MCF 10A (cell line): Measurements from ENCODE around the gene ST8SIA1. TPM values are rescaled to one million over a fixed set of nuclear protein-coding genes. Genes with fewer than 3 reads are reported as not detected.

Experiments used
- BruUV-seq: library from RNA; stranded (reverse); fragments of 400-500 nt; replicated peaks from 2 replicates; lab custom pipeline; 2021; lab: Mats Ljungman, UMichigan
- CTCF ChIA-PET: fragments of 300-600 bp; sonication (Branson Sonifier 250); formaldehyde crosslinking; extraction: SDS; loops from one replicate; lab custom pipeline; 2021; ENCODE audit warnings: antibody characterized with exemption, inconsistent platforms; lab: Yijun Ruan, JAX
- POLR2A ChIA-PET: fragments of 300-600, 350-650 bp; sonication (Branson Sonifier 250); formaldehyde crosslinking; extraction: SDS; loops from one replicate; lab custom pipeline; 2020; ENCODE audit warnings: antibody characterized with exemption, inconsistent platforms; lab: Yijun Ruan, JAX
- DNase-seq: peaks from one replicate; pipeline ENCODE4 v3.0.0-alpha.2; 2018; ENCODE audit not compliant: unreplicated experiment
- H3K27ac Mint-ChIP-seq: one replicate; pipeline ENCODE4 v1.8.0; 2022; ENCODE audit warnings: mild to moderate bottlenecking, low read depth, mixed read lengths; ENCODE audit not compliant: unreplicated experiment
- H3K27me3 Mint-ChIP-seq: one replicate; pipeline ENCODE4 v1.8.0; 2022; ENCODE audit warnings: mixed read lengths; ENCODE audit not compliant: insufficient read depth, unreplicated experiment
- H3K36me3 Mint-ChIP-seq: one replicate; pipeline ENCODE4 v1.8.0; 2022; ENCODE audit warnings: mild to moderate bottlenecking, moderate library complexity, mixed read lengths; ENCODE audit not compliant: insufficient read depth, unreplicated experiment
- H3K4me1 Mint-ChIP-seq: one replicate; pipeline ENCODE4 v1.8.0; 2022; ENCODE audit warnings: mixed read lengths; ENCODE audit not compliant: insufficient read depth, unreplicated experiment
- H3K4me3 Mint-ChIP-seq: one replicate; pipeline ENCODE4 v1.8.0; 2022; ENCODE audit warnings: mild to moderate bottlenecking, moderate library complexity, mixed read lengths; ENCODE audit not compliant: unreplicated experiment
- H3K9me3 Mint-ChIP-seq: one replicate; pipeline ENCODE4 v1.8.0; 2022; ENCODE audit warnings: mixed read lengths; ENCODE audit not compliant: unreplicated experiment
- intact Hi-C: fragments of 100-400 bp; cut with micrococcal nuclease; formaldehyde crosslinking; loops from 2 replicates; pipeline ENCODE4 v1.14.1; 2022
- total RNA-seq: library from RNA; stranded (reverse); gene quantifications from 2 replicates; pipeline ENCODE4 v1.2.3, GENCODE V29; 2022
- TF ChIP-seq, protein P1 (sequence below): fragments of 200-600 bp; IDR thresholded peaks from one replicate; pipeline ENCODE4 v1.8.0; 2022; ENCODE audit warnings: antibody characterized with exemption, mild to moderate bottlenecking; ENCODE audit not compliant: unreplicated experiment

The ST8SIA1 gene
- total RNA-seq, 1 experiment from 2014 or later, result 3.8 TPM

DNA sequence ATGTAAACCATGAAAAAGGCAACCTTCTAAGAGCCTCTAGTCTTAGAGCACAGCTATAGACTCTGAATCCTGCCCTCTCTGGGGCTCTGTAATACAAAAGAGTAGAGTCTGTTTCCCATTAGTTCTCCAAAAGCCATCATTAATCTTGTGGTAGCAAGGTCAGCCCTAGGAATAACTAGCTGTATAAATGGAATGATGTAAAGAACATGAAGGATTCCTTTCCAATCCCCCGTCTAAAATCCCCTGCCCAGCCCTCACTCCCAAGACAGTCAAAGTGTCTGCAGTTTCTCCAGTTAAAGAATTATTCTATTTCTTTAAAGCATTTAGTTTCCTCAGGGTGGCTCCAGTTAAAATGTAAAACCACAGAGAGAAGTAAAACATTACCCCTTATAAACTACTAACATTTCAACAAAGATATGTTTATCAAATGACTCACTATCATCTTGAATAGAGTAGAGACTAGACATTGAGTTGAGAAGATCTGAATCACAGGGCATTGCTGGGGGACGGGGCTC is 104.2 kb downstream of the ST8SIA1 start:
- BruUV-seq, result no TSS peak
- Mint-ChIP-seq H3K4me1 (peaks cover 36% of the 10 kb centered on the region), H3K4me3 (no peak overlapping the region), H3K27me3 (peaks cover 12% of the 10 kb centered on the region), H3K27ac (peak overlapping the region; percentile 8), H3K9me3 (no peaks in the 10 kb centered on the region), H3K36me3 (peaks cover 6% of the 10 kb centered on the region)
- ChIA-PET CTCF (interaction anchor here (0.5 to 2.3 kb wide), 5 partner anchors 13 to 141 kb away, joined by 3 to 8 read pairs (median 3); no protein-coding TSS in a partner anchor), POLR2A (interaction anchor here (0.7 to 2.8 kb wide), 4 partner anchors 41 to 102 kb away, joined by 3 to 11 read pairs (median 3); no protein-coding TSS in a partner anchor)
- TF ChIP-seq, protein P1, sequence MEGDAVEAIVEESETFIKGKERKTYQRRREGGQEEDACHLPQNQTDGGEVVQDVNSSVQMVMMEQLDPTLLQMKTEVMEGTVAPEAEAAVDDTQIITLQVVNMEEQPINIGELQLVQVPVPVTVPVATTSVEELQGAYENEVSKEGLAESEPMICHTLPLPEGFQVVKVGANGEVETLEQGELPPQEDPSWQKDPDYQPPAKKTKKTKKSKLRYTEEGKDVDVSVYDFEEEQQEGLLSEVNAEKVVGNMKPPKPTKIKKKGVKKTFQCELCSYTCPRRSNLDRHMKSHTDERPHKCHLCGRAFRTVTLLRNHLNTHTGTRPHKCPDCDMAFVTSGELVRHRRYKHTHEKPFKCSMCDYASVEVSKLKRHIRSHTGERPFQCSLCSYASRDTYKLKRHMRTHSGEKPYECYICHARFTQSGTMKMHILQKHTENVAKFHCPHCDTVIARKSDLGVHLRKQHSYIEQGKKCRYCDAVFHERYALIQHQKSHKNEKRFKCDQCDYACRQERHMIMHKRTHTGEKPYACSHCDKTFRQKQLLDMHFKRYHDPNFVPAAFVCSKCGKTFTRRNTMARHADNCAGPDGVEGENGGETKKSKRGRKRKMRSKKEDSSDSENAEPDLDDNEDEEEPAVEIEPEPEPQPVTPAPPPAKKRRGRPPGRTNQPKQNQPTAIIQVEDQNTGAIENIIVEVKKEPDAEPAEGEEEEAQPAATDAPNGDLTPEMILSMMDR, result no peak
- intact Hi-C loops, result no loop called here
- DNase-seq, result no peak

DNA sequence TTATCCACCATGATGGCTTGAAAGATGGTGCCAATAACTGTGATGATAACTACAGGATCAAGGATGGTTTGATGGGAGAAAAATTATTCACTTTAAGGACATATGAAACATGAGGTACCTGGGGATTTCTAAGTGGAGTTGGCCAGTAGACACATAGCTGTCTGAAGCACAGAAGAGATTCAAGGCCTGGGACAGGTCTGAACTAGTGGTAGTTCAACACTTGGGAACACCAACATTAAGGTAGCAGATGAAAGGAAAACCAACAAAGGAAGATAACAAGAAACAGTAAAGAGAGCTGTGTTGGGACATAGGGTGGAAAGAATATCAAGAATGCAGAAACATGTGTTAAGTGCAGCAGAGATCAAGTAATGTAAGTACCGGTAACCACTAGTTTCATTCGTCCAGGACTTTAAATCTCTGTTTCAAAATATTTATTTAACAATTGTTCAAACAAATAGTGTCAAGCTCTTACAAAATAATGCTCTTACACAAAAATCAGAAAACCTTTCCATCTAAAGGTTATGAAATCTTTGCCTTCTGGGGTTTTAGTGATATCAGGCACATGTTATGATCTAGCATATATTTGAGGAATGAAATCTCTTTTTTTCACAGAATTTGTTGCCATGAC is 104.7 kb downstream of the ST8SIA1 start:
- peak overlapping the region; percentile 1 for H3K4me3 Mint-ChIP-seq
- peaks cover 32% of the 10 kb centered on the region for H3K4me1 Mint-ChIP-seq
- BruUV-seq, result no TSS peak
- ChIA-PET POLR2A (interaction anchor here (0.6 to 2.8 kb wide), 5 partner anchors 10 to 103 kb away, joined by 3 to 11 read pairs (median 3); no protein-coding TSS in a partner anchor), CTCF (interaction anchor here (0.5 to 2.3 kb wide), 4 partner anchors 14 to 106 kb away, joined by 3 to 8 read pairs (median 4); no protein-coding TSS in a partner anchor)
- TF ChIP-seq, protein P1, result no peak
- H3K36me3 Mint-ChIP-seq, result peaks cover 6% of the 10 kb centered on the region
- intact Hi-C loops, result no loop called here
- peaks cover 12% of the 10 kb centered on the region for H3K27me3 Mint-ChIP-seq
- peak overlapping the region; percentile 77 for H3K27ac Mint-ChIP-seq
- DNase-seq, result peak; percentile 54
- no peaks in the 10 kb centered on the region for H3K9me3 Mint-ChIP-seq

DNA sequence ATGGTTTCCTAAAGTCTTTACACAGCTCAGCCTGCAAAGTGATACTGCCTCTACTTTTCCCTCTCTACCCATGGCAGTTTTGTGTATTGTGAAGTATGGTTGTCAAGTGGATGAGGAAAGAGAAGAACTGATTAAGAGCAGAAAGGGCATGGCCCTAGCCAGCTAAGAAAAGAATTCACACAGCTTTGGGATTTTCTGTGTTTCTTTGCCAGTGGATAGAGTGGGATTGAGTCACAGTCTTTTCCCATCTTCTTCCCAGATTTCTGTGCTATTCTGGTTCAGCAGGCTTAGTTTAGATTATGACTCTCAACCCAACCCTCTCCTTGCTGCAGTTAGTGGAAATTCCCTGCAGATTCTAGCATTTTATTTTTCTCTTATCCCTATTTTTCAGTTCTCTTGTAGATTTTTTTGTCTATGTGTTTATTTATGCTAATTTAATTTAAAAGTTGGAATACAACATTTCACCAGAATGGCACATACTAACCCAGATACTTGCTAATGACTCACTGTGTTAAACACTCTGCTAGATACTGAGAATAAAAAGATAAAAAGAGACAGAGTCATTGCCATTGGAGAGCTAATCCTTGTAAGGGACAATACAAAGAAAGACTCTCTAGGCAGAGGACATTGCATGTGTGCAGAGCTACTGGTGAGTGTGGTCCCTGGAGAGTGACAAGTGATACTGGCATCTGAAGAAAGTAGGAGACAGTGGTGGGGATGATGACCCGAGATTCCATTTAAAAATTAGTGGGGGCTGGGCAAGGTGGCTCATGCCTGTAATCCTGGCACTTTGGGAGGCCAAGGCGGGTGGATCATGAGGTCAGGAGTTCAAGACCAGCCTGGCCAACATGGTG is 106.3 kb downstream of the ST8SIA1 start:
- POLR2A ChIA-PET, result no interaction called here
- no TSS peak for BruUV-seq
- H3K27ac Mint-ChIP-seq, result peak overlapping the region; percentile 77

More for the DNA sequence above, 106.3 kb downstream of the ST8SIA1 start:
- CTCF ChIA-PET, result interaction anchor here (2.3 kb wide), 1 partner anchor 107 kb away, joined by 8 read pairs; no protein-coding TSS in a partner anchor
- no peak for DNase-seq
- intact Hi-C loops, result no loop called here
- Mint-ChIP-seq H3K27me3 (peaks cover 12% of the 10 kb centered on the region), H3K4me1 (peaks cover 26% of the 10 kb centered on the region), H3K36me3 (peaks cover 6% of the 10 kb centered on the region), H3K9me3 (no peaks in the 10 kb centered on the region), H3K4me3 (no peak overlapping the region)
- TF ChIP-seq, protein P1, result no peak
